KBM-7 (cell line): ENCODE results near the gene GSTP1.
"Not testable (repeated sequence)": the region's sequence is repeated elsewhere in the genome, so short reads cannot be mapped to it uniquely, and the experiment has no call there.

Experiments
- DNase-seq: peaks from one replicate; pipeline ENCODE4 v3.0.0-alpha.2; 2015
- in situ Hi-C: fragments of 300-500 bp; cut with MboI; formaldehyde crosslinking; loops from 2 replicates; pipeline ENCODE4 v1.14.3; 2020; ENCODE audit warnings: low sequenced_read_pairs, low pct_unique_long_range_greater_than_20kb, mixed read lengths

GSTP1 gene

DNA sequence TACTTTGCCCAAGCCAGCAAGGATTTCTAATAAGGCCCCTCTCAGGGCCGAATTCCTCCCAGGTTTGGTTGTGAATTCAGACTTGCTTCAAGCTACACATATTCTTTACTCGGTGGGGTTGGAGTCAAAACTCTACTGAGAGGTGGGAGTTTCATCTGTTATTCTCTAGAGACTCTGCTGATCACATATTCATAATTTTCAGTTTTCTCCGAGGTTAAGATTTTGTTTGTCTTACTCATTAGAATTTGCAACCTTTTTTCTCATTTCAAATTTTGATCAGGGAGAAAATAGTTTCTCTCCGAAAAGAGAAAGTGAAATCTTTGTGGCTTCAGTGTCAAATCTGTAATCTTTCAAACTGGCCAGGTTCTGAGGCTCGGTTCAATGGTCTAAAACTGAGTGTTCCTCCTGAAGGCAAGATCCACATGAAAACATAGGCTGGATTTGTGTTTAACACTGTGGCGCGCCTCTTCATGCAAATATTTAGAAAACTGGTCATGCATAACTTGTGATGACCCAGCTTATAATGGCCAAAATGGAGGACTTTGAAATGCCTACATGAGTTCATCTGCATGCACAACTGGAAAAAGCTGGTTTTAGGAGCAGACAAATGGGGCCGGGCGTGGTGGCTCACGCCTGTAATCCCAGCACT lies 21.5 kb upstream of the GSTP1 start:
- in situ Hi-C loops, result no loop called here
- DNase-seq, result no peak

DNA sequence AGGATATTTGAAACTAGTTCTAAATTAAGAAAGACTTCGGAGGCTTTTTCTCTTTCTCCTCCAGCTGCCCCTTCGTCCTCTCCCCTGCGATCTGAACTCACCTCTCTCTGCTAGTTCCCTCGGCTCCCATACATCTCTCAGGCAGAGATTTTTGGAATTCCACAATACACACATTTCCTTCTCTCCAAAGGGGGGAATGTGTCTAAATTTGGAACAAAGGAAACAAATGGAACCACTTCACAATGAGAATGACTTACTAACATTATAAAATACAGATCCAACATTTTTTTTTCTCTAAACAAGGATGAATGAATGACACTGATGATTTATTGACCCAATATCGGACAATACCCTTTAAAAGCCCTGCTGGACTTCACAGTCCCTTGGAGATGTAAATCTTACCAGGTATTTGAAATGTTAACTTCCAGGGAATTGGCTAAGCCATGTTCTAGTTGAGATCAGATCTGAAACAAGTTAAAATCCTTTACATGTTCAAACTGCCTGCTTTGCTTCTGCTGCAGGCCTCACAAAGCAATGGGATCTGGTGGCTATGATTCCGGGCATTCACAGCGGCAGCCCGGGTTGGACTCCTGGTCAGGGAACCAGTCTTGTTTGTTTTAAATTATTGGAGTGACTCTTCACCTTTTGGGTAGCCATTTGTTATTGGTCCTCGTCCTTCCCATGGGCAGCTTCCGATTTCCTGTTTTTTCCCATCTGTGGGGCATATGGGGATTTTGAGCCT lies 20.5 kb upstream of the GSTP1 start:
- DNase-seq, result no peak
- in situ Hi-C loops, result no loop called here

DNA sequence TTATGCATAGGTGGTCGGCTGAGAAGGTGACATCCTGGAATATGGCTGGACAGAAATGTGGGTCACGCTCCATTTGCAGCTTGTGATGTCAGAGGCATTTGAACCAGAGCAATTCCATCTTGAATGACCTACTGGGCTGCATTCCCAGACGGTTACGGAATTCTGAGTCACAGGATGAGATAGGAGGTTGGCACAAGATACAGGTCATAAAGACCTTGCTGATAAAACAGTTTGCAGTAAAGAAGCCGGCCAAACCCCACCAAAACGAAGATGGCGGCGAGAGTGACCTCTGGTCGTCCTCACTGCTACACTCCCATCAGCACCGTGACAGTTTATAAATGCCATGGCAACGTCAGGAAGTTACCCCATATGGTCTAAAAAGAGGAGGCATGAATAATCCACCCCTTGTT lies 19.9 kb upstream of the GSTP1 start:
- DNase-seq, in situ Hi-C loops: not testable (repeated sequence)

DNA sequence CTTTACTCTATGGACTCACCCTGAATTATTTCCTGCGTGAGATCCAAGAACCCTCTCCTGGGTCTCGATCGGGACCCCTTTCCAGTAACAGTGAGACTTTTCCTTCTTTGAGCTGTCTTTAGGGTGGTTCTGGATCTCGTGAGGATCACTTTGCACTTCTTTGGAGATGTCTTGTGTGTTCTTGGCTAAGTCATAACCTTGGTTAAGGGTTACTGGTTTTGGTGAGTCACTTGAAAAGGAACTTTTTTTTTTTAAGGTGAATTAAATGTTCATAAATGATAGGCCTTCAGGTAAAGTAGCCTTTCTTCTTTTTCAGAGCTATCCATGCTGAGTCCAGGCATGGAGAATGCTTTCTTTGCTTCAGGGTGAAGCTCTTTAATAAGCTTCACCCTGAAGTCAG lies 19.4 kb upstream of the GSTP1 start:
- in situ Hi-C loops, result no loop called here
- DNase-seq, result no peak

DNA sequence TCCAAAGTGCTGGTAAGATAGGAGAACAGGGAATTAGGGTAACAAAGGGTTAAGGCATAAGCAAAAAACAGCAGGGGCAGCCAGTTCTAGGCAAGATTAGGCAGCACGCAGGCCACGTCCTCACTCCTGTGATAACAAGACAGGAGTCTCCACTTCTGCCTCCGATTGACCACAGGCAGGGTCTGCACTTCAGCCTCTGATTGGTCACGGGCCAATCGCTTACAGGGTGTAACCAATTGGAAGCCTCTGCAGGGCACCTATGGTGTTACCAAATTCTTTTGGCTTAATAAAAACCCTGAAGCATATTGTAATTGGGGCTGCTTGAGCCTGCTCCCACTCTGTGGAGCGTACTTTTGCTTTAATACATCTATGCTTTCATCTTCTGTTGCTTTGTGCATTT lies 12.2 kb upstream of the GSTP1 start:
- DNase-seq, result no peak

DNA sequence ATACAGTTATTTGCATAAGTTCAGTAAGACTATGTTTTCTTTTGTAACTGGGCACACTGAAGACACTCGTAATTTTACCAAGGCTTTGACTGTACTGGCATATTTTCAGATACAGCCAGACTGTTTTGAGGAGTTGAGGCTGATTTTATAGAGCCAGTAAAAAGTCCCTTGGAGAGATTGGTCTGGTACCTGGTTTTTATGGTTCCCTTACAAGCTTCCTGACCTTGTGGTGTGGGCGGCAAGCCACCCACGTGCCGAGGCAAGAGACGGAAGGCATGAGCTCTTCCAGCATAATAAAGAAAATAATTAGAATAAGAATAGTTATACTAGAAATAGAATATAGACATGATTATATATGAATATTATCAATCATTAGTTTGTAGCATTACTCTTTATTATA lies 11.3 kb upstream of the GSTP1 start:
- in situ Hi-C loops, result no loop called here
- no peak for DNase-seq

More for the DNA sequence above, 12.2 kb upstream of the GSTP1 start:
- in situ Hi-C loops, result no loop called here

DNA sequence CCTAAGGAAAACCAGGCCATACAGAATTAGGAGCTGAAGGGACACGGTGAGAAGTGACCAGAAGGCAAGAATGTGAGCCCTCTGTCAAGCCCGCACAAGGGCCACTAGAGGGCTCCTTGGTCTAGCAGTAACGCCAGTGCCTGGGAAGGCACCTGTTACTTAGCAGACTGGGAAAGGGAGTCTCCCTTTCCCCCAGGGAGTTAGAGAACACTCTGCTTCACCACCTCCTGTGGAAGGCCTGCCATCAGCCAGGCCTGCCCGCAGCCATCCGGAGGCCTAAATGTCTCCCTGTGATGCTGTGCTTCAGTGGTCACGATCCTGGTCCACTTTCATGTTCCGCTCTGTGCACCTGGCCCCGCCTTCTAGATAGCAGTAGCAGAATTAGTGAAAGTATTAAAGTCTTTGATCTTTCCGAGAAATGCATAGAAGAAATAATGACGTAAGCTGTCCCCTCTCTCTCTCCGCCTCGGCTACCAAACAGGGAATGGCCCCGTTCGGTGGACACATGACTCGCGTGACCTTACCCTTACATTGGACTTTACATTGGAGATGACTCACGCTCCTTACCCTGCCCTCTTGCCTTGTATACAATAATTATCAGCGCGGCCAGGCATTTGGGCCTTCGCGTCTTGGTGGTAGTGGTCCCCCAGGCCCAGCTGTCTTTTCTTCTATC lies 10.7 kb upstream of the GSTP1 start:
- in situ Hi-C loops, result no loop called here
- peak; percentile 57 for DNase-seq

DNA sequence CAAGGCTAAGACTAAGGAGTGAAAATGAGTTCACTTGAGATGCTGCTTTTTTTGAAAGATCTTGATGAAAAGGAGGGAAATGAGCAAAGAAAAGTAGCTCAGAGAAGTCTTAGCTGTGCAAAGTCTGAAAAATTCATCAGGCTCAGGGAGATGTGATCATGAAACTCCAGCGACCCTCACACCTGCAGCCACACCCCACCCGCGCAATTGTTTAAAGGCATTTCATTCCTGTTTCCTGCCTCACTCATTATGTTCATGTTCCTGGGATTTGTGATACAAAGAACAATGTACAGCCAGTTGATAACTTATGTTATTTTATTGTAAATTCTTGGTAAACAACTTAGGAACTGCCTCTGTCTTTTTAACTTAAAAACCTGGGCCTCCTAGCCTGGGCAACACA lies 8.7 kb upstream of the GSTP1 start:
- no peak for DNase-seq
- in situ Hi-C loops, result no loop called here

DNA sequence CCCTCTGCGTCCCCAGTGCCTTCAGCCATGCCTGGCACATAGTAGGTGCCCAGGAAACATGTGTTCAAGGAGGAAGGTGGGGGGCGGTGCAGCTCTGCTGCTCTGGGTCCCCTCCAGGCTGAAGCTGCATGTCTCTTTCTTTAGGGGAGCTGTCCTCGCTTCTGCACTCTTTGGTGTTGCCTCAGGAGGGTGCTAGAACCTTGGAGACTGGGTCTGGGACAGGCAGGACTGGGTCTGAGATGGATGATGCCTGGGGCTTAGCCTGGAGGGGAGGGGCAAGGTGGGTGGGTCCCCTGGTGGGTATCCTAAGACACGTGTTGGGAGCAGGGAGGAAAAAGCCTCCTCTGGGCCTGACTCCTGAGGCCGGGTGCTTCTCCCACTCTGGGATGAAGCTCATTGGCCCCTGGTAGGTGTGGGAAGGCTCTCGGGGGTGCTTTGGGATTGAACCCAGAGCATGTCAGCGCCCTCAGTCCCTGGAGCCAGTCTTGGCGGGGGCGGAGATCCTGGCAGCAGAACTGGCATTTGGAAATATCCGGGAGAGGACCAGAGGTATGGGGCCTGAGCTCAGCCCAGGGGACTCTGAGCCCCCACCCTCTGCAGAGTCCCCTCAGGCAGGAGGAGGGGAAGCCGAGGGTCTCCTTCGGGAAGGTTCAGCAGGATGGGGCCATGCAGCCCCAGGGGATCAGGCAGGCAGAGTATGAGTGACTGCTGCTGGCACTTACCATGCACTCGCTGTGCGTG lies 6.7 kb upstream of the GSTP1 start:
- in situ Hi-C loops, result no loop called here
- no peak for DNase-seq

DNA sequence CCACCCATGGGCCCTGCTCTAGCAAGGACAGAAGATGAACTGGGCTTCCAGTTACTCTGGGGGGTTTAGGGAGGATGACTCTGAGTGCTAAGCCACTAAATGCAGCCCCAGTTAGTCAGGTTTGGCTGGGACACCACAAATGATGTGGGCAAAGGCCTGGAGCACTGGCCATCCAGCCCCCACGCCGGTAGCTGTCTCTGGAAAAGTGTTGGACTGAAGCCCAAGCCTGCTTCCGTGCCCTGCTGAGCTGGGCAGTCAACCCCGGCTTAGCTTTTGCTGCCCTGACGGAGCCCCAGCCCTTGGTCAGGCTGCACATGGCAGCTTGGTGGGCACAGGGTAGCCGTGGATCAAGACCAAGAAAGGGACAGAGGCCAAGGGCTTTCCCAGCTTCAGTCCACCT lies 5.7 kb upstream of the GSTP1 start:
- in situ Hi-C loops, result no loop called here
- no peak for DNase-seq

DNA sequence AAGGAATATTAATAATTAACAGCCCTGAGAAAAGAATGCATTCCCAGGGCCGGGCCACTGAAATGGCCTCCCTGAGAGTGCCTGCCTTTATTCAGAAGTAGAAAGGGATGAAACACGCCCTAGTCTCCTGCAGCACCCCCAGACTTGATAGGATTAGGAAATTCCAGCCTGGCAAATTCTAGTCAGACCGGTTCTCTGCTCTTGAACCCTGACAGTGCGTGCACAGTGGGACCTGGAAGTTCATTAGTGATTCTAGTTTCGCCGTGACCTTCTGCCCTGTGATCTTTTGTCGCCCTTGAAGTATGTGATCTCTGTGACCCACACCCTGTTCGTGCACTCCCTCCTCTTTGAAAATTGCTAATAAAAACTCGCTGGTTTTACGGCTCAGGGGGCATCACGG lies 2.1 kb upstream of the GSTP1 start:
- DNase-seq, result no peak
- in situ Hi-C loops, result no loop called here

DNA sequence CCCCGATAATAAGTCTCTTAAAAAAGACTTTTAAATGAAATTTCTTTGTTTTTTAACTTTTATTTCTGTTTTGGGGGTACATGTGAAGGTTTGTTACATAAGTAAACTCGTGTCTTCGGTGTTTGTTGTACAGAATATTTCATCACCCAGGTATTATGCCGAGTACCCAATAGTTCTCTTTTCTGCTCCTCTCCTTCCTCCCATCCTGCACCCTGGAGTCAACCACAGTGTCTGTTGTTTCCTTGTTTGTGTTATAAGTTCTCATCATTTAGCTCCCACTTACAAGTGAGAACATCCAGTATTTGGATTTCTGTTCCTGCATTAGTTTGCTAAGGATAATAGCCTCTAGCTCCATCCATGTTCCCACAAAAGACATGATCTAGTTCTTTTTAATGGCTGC lies 1.6 kb upstream of the GSTP1 start:
- in situ Hi-C loops, result no loop called here
- no peak for DNase-seq

DNA sequence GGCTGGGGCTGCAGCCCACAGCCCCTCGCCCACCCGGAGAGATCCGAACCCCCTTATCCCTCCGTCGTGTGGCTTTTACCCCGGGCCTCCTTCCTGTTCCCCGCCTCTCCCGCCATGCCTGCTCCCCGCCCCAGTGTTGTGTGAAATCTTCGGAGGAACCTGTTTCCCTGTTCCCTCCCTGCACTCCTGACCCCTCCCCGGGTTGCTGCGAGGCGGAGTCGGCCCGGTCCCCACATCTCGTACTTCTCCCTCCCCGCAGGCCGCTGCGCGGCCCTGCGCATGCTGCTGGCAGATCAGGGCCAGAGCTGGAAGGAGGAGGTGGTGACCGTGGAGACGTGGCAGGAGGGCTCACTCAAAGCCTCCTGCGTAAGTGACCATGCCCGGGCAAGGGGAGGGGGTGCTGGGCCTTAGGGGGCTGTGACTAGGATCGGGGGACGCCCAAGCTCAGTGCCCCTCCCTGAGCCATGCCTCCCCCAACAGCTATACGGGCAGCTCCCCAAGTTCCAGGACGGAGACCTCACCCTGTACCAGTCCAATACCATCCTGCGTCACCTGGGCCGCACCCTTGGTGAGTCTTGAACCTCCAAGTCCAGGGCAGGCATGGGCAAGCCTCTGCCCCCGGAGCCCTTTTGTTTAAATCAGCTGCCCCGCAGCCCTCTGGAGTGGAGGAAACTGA lies 731 bp downstream of the GSTP1 start:
- in situ Hi-C loops, result no loop called here
- DNase-seq, result peak; percentile 65

DNA sequence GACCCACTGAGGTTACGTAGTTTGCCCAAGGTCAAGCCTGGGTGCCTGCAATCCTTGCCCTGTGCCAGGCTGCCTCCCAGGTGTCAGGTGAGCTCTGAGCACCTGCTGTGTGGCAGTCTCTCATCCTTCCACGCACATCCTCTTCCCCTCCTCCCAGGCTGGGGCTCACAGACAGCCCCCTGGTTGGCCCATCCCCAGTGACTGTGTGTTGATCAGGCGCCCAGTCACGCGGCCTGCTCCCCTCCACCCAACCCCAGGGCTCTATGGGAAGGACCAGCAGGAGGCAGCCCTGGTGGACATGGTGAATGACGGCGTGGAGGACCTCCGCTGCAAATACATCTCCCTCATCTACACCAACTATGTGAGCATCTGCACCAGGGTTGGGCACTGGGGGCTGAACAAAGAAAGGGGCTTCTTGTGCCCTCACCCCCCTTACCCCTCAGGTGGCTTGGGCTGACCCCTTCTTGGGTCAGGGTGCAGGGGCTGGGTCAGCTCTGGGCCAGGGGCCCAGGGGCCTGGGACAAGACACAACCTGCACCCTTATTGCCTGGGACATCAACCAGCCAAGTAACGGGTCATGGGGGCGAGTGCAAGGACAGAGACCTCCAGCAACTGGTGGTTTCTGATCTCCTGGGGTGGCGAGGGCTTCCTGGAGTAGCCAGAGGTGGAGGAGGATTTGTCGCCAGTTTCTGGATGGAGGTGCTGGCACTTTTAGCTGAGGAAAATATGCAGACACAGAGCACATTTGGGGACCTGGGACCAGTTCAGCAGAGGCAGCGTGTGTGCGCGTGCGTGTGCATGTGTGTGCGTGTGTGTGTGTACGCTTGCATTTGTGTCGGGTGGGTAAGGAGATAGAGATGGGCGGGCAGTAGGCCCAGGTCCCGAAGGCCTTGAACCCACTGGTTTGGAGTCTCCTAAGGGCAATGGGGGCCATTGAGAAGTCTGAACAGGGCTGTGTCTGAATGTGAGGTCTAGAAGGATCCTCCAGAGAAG lies 1.6 kb downstream of the GSTP1 start:
- in situ Hi-C loops, result no loop called here
- no peak for DNase-seq

DNA sequence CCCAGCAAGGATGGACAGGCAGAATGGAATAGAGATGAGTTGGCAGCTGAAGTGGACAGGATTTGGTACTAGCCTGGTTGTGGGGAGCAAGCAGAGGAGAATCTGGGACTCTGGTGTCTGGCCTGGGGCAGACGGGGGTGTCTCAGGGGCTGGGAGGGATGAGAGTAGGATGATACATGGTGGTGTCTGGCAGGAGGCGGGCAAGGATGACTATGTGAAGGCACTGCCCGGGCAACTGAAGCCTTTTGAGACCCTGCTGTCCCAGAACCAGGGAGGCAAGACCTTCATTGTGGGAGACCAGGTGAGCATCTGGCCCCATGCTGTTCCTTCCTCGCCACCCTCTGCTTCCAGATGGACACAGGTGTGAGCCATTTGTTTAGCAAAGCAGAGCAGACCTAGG lies 2.3 kb downstream of the GSTP1 start:
- in situ Hi-C loops, result no loop called here

DNA sequence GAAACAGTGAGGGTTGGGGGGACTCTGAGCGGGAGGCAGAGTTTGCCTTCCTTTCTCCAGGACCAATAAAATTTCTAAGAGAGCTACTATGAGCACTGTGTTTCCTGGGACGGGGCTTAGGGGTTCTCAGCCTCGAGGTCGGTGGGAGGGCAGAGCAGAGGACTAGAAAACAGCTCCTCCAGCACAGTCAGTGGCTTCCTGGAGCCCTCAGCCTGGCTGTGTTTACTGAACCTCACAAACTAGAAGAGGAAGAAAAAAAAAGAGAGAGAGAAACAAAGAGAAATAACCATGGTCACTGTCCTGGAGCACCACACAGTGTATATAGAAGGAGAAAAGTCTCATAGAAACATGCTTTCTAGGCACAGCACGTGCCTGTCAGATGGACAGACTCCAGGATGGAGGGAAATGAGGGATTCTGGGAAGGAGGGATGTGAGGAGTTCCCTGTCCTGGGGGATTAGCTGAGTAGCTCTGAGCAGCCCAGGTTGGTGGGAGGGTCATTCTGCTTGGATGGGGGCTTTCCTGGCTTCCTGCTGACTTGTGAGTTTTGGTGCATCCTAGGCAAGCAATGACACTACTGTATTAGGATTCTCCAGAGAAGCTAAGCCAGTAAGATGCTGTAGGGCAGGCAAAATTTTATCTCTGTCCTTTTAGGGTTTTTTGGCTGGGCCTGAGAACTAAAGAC lies 3.1 kb downstream of the GSTP1 start:
- in situ Hi-C loops, result no loop called here

More for the DNA sequence above, 2.3 kb downstream of the GSTP1 start:
- DNase-seq, result no peak

DNA sequence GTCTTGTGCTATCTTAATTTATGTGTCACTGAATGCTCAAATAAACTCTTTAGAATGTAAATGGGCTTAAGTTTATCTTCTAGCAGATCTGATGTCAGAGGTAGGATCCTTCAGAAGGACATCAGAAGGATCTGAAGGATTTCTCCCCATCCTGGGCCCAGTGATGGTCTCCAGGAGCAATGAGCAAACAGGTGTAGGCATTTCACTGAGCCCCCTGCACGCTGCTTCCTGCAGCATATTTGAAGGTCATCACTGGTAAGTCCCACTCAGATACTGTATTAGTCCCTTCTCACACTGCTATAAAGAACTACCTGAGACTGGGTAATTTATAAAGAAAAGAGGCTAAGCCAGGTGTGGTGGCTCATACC lies 4.5 kb downstream of the GSTP1 start:
- DNase-seq, result no peak
- in situ Hi-C loops, result no loop called here

More for the DNA sequence above, 3.1 kb downstream of the GSTP1 start:
- no peak for DNase-seq
